AG09309 (cell line): Measurements from ENCODE around the gene MIEF1.

Experiments
- DNase-seq: peaks from one replicate; pipeline ENCODE4 v3.0.0-alpha.2; 2010; ENCODE audit warnings: low read depth
- H3K4me3 ChIP-seq: 2 replicates; pipeline ENCODE4 v1.5.1; 2011; ENCODE audit warnings: mild to moderate bottlenecking, low read depth, low read length, moderate library complexity; ENCODE audit not compliant: control insufficient read depth
- TF ChIP-seq, protein P1 (sequence below): IDR thresholded peaks from 2 replicates; pipeline ENCODE4 v1.5.1; 2011; ENCODE audit warnings: mild to moderate bottlenecking, low read depth, low read length, inconsistent platforms; ENCODE audit not compliant: insufficient read depth, control insufficient read depth; ENCODE audit errors: missing control alignments

The MIEF1 gene

GRCh38 chr22:39545386-39546365 lies 43.6 kb downstream of the MIEF1 start:
- no peak overlapping the region for H3K4me3 ChIP-seq
- DNase-seq: no peak
- TF ChIP-seq, protein P1, sequence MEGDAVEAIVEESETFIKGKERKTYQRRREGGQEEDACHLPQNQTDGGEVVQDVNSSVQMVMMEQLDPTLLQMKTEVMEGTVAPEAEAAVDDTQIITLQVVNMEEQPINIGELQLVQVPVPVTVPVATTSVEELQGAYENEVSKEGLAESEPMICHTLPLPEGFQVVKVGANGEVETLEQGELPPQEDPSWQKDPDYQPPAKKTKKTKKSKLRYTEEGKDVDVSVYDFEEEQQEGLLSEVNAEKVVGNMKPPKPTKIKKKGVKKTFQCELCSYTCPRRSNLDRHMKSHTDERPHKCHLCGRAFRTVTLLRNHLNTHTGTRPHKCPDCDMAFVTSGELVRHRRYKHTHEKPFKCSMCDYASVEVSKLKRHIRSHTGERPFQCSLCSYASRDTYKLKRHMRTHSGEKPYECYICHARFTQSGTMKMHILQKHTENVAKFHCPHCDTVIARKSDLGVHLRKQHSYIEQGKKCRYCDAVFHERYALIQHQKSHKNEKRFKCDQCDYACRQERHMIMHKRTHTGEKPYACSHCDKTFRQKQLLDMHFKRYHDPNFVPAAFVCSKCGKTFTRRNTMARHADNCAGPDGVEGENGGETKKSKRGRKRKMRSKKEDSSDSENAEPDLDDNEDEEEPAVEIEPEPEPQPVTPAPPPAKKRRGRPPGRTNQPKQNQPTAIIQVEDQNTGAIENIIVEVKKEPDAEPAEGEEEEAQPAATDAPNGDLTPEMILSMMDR: no peak

DNA sequence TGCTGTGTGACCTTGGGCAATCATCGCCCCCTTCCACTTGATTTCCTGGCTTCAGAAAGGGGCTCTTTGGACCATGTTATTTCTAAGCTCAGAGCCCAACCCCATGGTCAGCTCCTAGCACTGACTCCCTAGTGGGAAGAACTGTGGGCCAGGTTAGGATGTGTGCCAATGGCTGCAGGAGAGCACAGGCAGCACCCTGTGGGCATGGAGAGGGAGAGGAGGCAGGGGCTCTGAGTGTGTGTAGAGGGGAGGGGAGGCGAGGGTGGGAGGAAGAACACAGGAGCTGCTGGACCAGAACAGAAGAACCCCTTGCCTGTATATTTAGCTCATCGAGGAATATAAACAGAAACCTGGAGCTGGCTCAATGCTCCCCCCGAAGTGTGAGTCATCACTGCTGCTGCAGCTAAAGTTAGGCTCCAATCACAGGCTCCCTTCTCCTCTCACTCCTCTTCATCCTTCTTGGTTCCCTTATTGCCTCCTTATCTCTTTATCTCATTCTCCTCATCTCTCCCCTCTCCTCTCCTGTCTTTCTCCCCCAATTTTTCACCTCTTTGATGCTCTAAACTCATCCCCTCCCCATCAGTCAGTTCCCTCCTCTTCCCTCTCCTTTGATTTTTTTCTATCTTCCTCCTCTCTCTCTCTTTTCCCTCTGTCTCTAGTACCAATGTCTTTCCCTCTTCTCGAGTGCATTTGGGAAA lies 44.9 kb downstream of the MIEF1 start:
- no peak overlapping the region for H3K4me3 ChIP-seq
- no peak for DNase-seq
- TF ChIP-seq, protein P1: no peak

DNA sequence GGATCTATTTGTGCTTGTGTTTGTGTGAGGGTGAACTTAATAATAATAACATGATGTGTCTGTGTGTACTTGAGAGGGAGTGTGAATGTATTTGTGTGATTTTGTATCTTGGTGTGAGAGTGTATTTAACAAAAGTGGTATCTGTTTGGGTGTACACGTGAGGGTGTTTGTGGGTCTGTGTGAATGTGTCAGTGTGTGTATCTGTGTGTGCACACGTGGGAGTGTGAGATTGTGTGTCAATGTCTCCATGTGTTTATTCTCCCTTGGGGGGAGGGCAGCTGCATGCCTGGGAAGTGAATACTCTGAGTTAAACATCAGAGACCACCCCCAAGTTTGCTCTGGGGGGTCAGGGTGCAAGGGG lies 45.5 kb downstream of the MIEF1 start:
- H3K4me3 ChIP-seq: no peak overlapping the region
- no peak for DNase-seq
- TF ChIP-seq, protein P1: no peak

DNA sequence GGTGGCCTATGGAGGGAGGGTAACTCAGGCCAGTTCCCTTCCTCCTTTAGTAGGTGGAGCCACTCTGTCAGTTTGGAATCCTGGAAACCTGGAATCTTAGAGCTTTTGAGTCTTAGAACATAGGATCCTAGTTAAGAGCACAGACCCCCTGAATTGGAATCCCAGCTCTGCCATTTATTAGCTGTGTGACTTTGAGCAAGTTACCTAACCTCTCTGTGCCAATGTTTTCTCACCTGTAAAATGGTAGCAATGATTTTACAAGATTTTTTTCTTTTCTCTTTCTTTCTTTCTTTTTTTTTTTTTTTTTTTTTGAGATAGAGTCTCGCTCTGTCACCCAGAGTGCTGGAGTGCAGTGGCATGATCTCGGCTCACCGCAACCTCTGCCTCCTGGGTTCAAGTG lies 51.3 kb downstream of the MIEF1 start:
- TF ChIP-seq, protein P1: no peak
- no peak for DNase-seq
- H3K4me3 ChIP-seq: no peak overlapping the region

DNA sequence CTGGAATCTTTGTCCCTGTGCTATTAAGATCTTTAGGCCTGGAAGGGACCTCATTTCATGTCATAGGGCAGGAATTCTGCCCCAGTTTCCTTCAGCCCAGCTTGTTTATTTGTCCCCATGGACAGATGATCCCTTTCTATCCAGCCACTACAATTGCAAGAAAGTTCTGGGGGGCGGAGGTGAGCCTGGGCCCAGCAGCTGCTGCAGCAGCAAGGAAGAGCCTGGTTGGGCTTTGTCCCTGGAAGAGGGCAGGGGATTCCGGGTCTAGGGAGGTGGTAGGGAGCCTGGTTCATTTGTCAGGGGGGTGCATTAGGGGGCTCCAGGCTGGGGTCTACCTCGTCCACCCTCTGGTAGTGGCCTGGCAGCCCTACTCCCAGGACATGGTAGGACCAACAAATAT lies 52.1 kb downstream of the MIEF1 start:
- TF ChIP-seq, protein P1: no peak
- DNase-seq: no peak
- no peak overlapping the region for H3K4me3 ChIP-seq

DNA sequence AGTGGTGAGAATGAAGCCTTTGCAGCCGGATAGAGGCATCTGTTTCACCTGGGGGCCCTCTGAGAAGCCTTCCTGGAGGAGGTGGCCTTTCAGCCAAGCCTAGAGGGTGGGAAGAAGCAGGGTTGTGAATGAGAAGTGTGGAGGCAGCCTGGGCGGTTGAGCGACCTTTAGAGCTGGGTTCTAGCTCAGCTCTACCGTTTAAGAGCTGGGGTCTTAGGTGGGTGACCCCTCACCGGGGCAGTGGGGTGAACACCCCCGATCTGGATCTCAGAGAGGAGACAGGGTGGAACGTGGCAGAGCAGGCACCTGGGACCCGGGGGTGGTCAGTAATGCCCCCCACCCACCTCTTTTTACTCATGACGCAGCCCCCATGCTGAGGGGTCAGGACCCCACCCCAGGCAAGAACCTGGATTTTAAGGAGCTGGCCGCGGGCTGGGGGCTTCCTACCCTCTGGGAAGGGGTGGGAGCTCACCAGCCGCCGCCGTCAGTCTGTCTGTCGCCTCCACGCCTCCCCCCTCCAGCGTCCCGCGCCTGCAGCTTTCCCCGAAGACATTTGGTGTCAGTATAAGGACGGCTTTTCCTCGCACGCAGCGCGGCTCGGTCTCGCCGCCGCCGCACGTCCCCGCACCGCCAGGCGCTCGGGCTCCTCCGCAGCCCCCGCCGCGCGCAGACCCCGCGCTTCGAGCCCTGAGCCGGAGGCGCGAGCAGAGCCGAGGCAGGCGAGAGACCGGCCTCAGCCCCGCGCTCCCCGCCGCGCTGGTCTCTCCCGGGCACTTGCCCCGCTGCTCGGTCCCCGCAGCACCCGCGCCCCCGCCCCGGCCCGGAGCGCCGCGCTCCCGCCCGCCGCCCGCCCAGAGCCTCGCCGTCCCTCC lies 55.1 kb downstream of the MIEF1 start:
- no peak overlapping the region for H3K4me3 ChIP-seq
- TF ChIP-seq, protein P1: no peak
- no peak for DNase-seq
